ENCODE results near the gene KCTD6. TPM values are rescaled to one million over a fixed set of nuclear protein-coding genes. Genes with fewer than 3 reads are reported as not detected.

KCTD6 gene
- polyA plus RNA-seq, 1 donor from 2014 or later, result 64.0 TPM

- no peak overlapping the region for H3K4me3 ChIP-seq (ENCODE audit: low read length)
- no peaks in the 10 kb centered on the region for H3K9me3 ChIP-seq (ENCODE audit: low read length)
- no peak overlapping the region for H2AFZ ChIP-seq (ENCODE audit: low read depth, low read length)
- H4K20me1 ChIP-seq (ENCODE audit: insufficient read depth), result no peaks in the 10 kb centered on the region
- no peak overlapping the region for H3K9ac ChIP-seq (ENCODE audit: low read length)
- H3K27ac ChIP-seq (ENCODE audit: low read length), result no peak overlapping the region
- H3K27me3 ChIP-seq (ENCODE audit: insufficient read depth, low read depth, low read length), result no peaks in the 10 kb centered on the region
- no peak for TF ChIP-seq MXI1 (conservative IDR thresholded peaks at IDR 0.05; ENCODE audit: poor library complexity, severe bottlenecking)
- no peak for TF ChIP-seq RAD21 (conservative IDR thresholded peaks at IDR 0.05)
- TF ChIP-seq REST (IDR thresholded peaks at IDR 0.05; ENCODE audit: borderline replicate concordance), result no peak
- TF ChIP-seq CTCF (IDR thresholded peaks at IDR 0.05; ENCODE audit: poor library complexity, severe bottlenecking), result no peak
- TF ChIP-seq EZH2 (IDR thresholded peaks at IDR 0.05; ENCODE audit: borderline replicate concordance, insufficient read depth, low read length, poor library complexity, severe bottlenecking), result no peak
- no peak for TF ChIP-seq POLR2AphosphoS5 (IDR thresholded peaks at IDR 0.05)
- no peaks in the 10 kb centered on the region for H3F3A ChIP-seq (ENCODE audit: insufficient read depth, low read length, poor library complexity, severe bottlenecking)
- H3K79me2 ChIP-seq (replicated peaks; ENCODE audit: insufficient read depth, low read length), result peaks cover 14% of the 10 kb centered on the region
- H3K36me3 ChIP-seq (ENCODE audit: insufficient read depth, low read length), result no peaks in the 10 kb centered on the region
- H3K4me2 ChIP-seq (ENCODE audit: low read length), result no peak overlapping the region
- H3K9me2 ChIP-seq (ENCODE audit: insufficient read depth, low read length), result no peaks in the 10 kb centered on the region
These were observed 2.9 kb upstream of the KCTD6 start for GRCh38 chr3:58488967-58489366.

GRCh38 chr3:58490860-58491501, 915 bp upstream of the KCTD6 start:
- Histone ChIP-seq H3K27ac (ENCODE audit: low read length) (no peak overlapping the region), H3K9ac (ENCODE audit: low read length) (no peak overlapping the region)

More at GRCh38 chr3:58490860-58491501, 915 bp upstream of the KCTD6 start:
- Histone ChIP-seq H3K27me3 (ENCODE audit: insufficient read depth, low read depth, low read length) (no peaks in the 10 kb centered on the region), H4K20me1 (ENCODE audit: insufficient read depth) (no peaks in the 10 kb centered on the region), H3K79me2 (replicated peaks; ENCODE audit: insufficient read depth, low read length) (peaks cover 34% of the 10 kb centered on the region), H3K9me2 (ENCODE audit: insufficient read depth, low read length) (no peaks in the 10 kb centered on the region), H2AFZ (ENCODE audit: low read depth, low read length) (no peak overlapping the region), H3K4me2 (ENCODE audit: low read length) (no peak overlapping the region), H3K9me3 (ENCODE audit: low read length) (no peaks in the 10 kb centered on the region), H3K4me3 (ENCODE audit: low read length) (peak overlapping the region; percentile 57), H3F3A (ENCODE audit: insufficient read depth, low read length, poor library complexity, severe bottlenecking) (no peaks in the 10 kb centered on the region), H3K36me3 (ENCODE audit: insufficient read depth, low read length) (no peaks in the 10 kb centered on the region)
- TF ChIP-seq SMC3 (conservative IDR thresholded peaks at IDR 0.05; ENCODE audit: poor library complexity) (no peak), CTCF (IDR thresholded peaks at IDR 0.05; ENCODE audit: poor library complexity, severe bottlenecking) (no peak), POLR2AphosphoS5 (IDR thresholded peaks at IDR 0.05) (no peak), REST (IDR thresholded peaks at IDR 0.05; ENCODE audit: borderline replicate concordance) (no peak), EZH2 (IDR thresholded peaks at IDR 0.05; ENCODE audit: borderline replicate concordance, insufficient read depth, low read length, poor library complexity, severe bottlenecking) (no peak), RAD21 (conservative IDR thresholded peaks at IDR 0.05) (no peak), MXI1 (conservative IDR thresholded peaks at IDR 0.05; ENCODE audit: poor library complexity, severe bottlenecking) (no peak), TAF1 (IDR thresholded peaks at IDR 0.05; ENCODE audit: low read depth) (no peak), EP300 (conservative IDR thresholded peaks at IDR 0.05; ENCODE audit: poor library complexity, severe bottlenecking) (no peak)

Data from neural cell (in vitro differentiated cells).